Pancreas (tissue), 10 donors: Measurements from ENCODE around the gene FAM53B. TPM values are rescaled to one million over a fixed set of nuclear protein-coding genes. Genes with fewer than 3 reads are reported as not detected.

Source experiments
- ATAC-seq, 4 donors: fragments of 200-7000 bp; cut with Tn5 transposase; one replicate each; pipeline versions ENCODE4 v1.8.0 to v1.9.1; 2020; ENCODE audit warnings: mild to moderate bottlenecking in 4 of 4, moderate library complexity in 4 of 4
- DNase-seq, 6 donors: peaks; one replicate each; pipeline ENCODE4 v3.0.0-alpha.2; 2020
- FAIRE-seq: peaks from 2 replicates; lab custom pipeline; 2012; peaks lifted over from hg19 to GRCh38; lab: Jason Lieb, UNC
- H3K27ac ChIP-seq, 4 donors: fragments of 200-600 bp; sonication (generic); 1 replicate in 3 of 4; 2 replicates in 1 of 4; pipeline versions ENCODE4 v1.5.0 to v1.8.0; 2020
- H3K27me3 ChIP-seq, 4 donors: fragments of 200-600 bp; one replicate each; pipeline ENCODE4 v1.8.0; 2021
- H3K36me3 ChIP-seq, 3 donors: fragments of 200-600 bp; sonication (generic) in 1 of 3; one replicate each; pipeline versions ENCODE4 v1.5.0 to v1.8.0; 2020 to 2021
- H3K4me1 ChIP-seq, 3 donors: fragments of 200-600 bp; one replicate each; pipeline ENCODE4 v1.8.0; 2021
- H3K4me3 ChIP-seq, 4 donors: fragments of 200-600 bp; sonication (generic) in 2 of 4; one replicate each; pipeline versions ENCODE4 v1.5.0 to v1.8.0; 2020 to 2021
- H3K9me3 ChIP-seq, 4 donors: fragments of 200-600 bp; one replicate each; pipeline ENCODE4 v1.8.0; 2021
- CTCF ChIP-seq, 4 donors: fragments of 200-600 bp; sonication (generic) in 3 of 4; IDR thresholded peaks; one replicate each; pipeline versions ENCODE4 v1.5.0 to v1.8.0; 2021; ENCODE audit warnings: antibody characterized with exemption in 4 of 4
- WGBS, 2 donors: extraction: QIAGEN DNeasy Blood & Tissue Kit; methylation state at CpG; one replicate each; pipeline ENCODE4 v1.1.7; 2013; 5-methylcytosine and 5-hydroxymethylcytosine counted together
- intact Hi-C, 3 donors: fragments of 100-400 bp; cut with DNase I; formaldehyde crosslinking; loops; one replicate each; pipeline versions ENCODE4 v1.11.1 to v1.14.2; 2022
- polyA plus RNA-seq, 2 donors: library from polyadenylated mRNA; stranded (reverse); fragments of 200-250 nt; gene quantifications; one replicate each; pipeline ENCODE4 v1.2.3, GENCODE V29; 2013
- total RNA-seq, 6 donors: library from RNA; stranded (reverse); fragmentation: NEBNext Ultra II Directional in 4 of 6; extraction: Animal tissue kit (Norgen Biotek cat#: 25700) in 4 of 6; gene quantifications; one replicate each; pipeline versions ENCODE4 v1.2.1 to v1.2.4, GENCODE V29; 2021 to 2023
- donor health status: healthy with polysubstance abuse.
- donor health status: DM: no; HTN: no; CAD: no; lungs with moderate emphysema.
- donor health status: DM: no; HTN: no; CAD: no.
- donor health status: control.
- donor health status: control.
- donor health status: Bipolar disorder and iron deficiency.
- donor health status: DM: yes; HTN: yes; CAD: no.
- donor health status: DM: no; HTN: no; CAD: no.
- donor health status: DM: no; HTN: no; CAD: no.
- donor health status: DM: yes; HTN: yes; CAD: no.

The FAM53B gene
- total and polyA plus RNA-seq, 8 donors, result 5.3 to 16.4 (median 8.5) TPM

GRCh38 chr10:124676416-124677062, 67.6 kb downstream of the FAM53B start:
- Histone ChIP-seq H3K4me1 (no peaks in the 10 kb centered on the region), H3K4me3 (no peak overlapping the region), H3K27me3 (no peaks in the 10 kb centered on the region), H3K27ac (no peak overlapping the region), H3K9me3 (no peaks in the 10 kb centered on the region), H3K36me3 (peaks cover under 1 to 2% (median under 1%) of the 10 kb centered on the region in 3 donors)
- ATAC-seq, result no peak
- no peak for FAIRE-seq
- intact Hi-C loops, result no loop called here
- peak in 2 of 6 donors; percentile 12 to 27 for DNase-seq
- WGBS, 2 donors, result 85 to 88% methylated on average over 15 of the region's 15 CpGs
- no peak for TF ChIP-seq CTCF (IDR thresholded peaks at IDR 0.05)

GRCh38 chr10:124675824-124676223, 68.4 kb downstream of the FAM53B start:
- DNase-seq (no peak), ATAC-seq (no peak), FAIRE-seq (no peak)
- intact Hi-C loops, result no loop called here
- H3K36me3 ChIP-seq, result no peaks in the 10 kb centered on the region
- no peaks in the 10 kb centered on the region for H3K9me3 ChIP-seq
- no peaks in the 10 kb centered on the region for H3K4me1 ChIP-seq
- H3K4me3 ChIP-seq, result no peak overlapping the region
- no peak overlapping the region for H3K27ac ChIP-seq
- no peak for TF ChIP-seq CTCF (IDR thresholded peaks at IDR 0.05)
- 90 to 94% methylated on average over 4 of the region's 4 CpGs for WGBS, 2 donors
- H3K27me3 ChIP-seq, result no peaks in the 10 kb centered on the region

GRCh38 chr10:124675261-124675660, 68.9 kb downstream of the FAM53B start:
- H3K27ac ChIP-seq, result no peak overlapping the region
- H3K9me3 ChIP-seq, result no peaks in the 10 kb centered on the region
- no peaks in the 10 kb centered on the region for H3K36me3 ChIP-seq
- no peaks in the 10 kb centered on the region for H3K27me3 ChIP-seq
- TF ChIP-seq CTCF (IDR thresholded peaks at IDR 0.05), result no peak
- WGBS, 2 donors, result 89 to 92% methylated on average over 6 of the region's 6 CpGs
- H3K4me1 ChIP-seq, result no peaks in the 10 kb centered on the region
- FAIRE-seq (no peak), DNase-seq (peak in 2 of 6 donors; percentile 5 to 30), ATAC-seq (no peak)
- no peak overlapping the region for H3K4me3 ChIP-seq
- intact Hi-C loops, result no loop called here

GRCh38 chr10:124674768-124675222, 69.4 kb downstream of the FAM53B start:
- Histone ChIP-seq H3K27me3 (no peaks in the 10 kb centered on the region), H3K36me3 (no peaks in the 10 kb centered on the region), H3K4me1 (no peaks in the 10 kb centered on the region), H3K9me3 (no peaks in the 10 kb centered on the region), H3K27ac (no peak overlapping the region), H3K4me3 (no peak overlapping the region)
- TF ChIP-seq CTCF (IDR thresholded peaks at IDR 0.05), result no peak
- no peak for ATAC-seq
- WGBS, 2 donors, result 92% methylated on average over 9 of the region's 9 CpGs
- DNase-seq, result peak in 2 of 6 donors; percentile 13 to 39
- intact Hi-C loops, result no loop called here
- no peak for FAIRE-seq

GRCh38 chr10:124672181-124672638, 72.0 kb downstream of the FAM53B start:
- intact Hi-C loops, result no loop called here
- Histone ChIP-seq H3K27me3 (no peaks in the 10 kb centered on the region), H3K4me1 (no peaks in the 10 kb centered on the region), H3K27ac (no peak overlapping the region), H3K9me3 (no peaks in the 10 kb centered on the region), H3K36me3 (no peaks in the 10 kb centered on the region), H3K4me3 (no peak overlapping the region)
- 89 to 90% methylated on average over 16 of the region's 16 CpGs for WGBS, 2 donors
- peak in 2 of 6 donors; percentile 3 to 48 for DNase-seq
- FAIRE-seq, result no peak
- TF ChIP-seq CTCF (IDR thresholded peaks at IDR 0.05), result no peak
- ATAC-seq, result no peak
